Neural progenitor cell (in vitro differentiated cells): ENCODE measurements around the gene IGF1. TPM values are rescaled to one million over a fixed set of nuclear protein-coding genes. Genes with fewer than 3 reads are reported as not detected.

Experiments
- DNase-seq: peaks from one replicate; pipeline ENCODE4 v3.0.0-alpha.2; 2016; ENCODE audit warnings: low spot score
- H2AFZ ChIP-seq: fragments of 200-600 bp; sonication (generic); replicated peaks from 2 replicates; pipeline ENCODE4 v1.6.1; 2016; ENCODE audit warnings: antibody characterized with exemption
- H3F3A ChIP-seq: fragments of 200-600 bp; sonication (generic); 2 replicates; pipeline ENCODE4 v1.6.1; 2016; ENCODE audit warnings: antibody characterized with exemption, low read depth
- H3K27ac ChIP-seq: fragments of 200-600 bp; sonication (generic); 2 replicates; pipeline ENCODE4 v1.5.1; 2016; ENCODE audit warnings: mild to moderate bottlenecking
- H3K27me3 ChIP-seq: fragments of 200-600 bp; sonication (generic); 2 replicates; pipeline ENCODE4 v1.6.1; 2016; ENCODE audit warnings: mild to moderate bottlenecking, moderate library complexity
- H3K36me3 ChIP-seq: fragments of 200-600 bp; sonication (generic); 2 replicates; pipeline ENCODE4 v1.5.1; 2016
- H3K4me1 ChIP-seq: fragments of 200-600 bp; sonication (generic); 2 replicates; pipeline ENCODE4 v1.6.1; 2016; ENCODE audit warnings: mixed run types
- H3K4me2 ChIP-seq: fragments of 200-600 bp; sonication (generic); 2 replicates; pipeline ENCODE4 v1.6.1; 2016
- H3K4me3 ChIP-seq: fragments of 200-600 bp; sonication (generic); 2 replicates; pipeline ENCODE4 v1.5.1; 2016
- H3K79me2 ChIP-seq: fragments of 200-600 bp; sonication (generic); 2 replicates; pipeline ENCODE4 v1.6.1; 2016; ENCODE audit warnings: low read depth
- H3K9ac ChIP-seq: fragments of 200-600 bp; sonication (generic); 2 replicates; pipeline ENCODE4 v1.6.1; 2016
- H3K9me3 ChIP-seq: fragments of 200-600 bp; sonication (generic); 2 replicates; pipeline ENCODE4 v1.5.1; 2016; ENCODE audit warnings: low read depth
- H4K20me1 ChIP-seq: fragments of 200-600 bp; sonication (generic); 2 replicates; pipeline ENCODE4 v1.6.1; 2016; ENCODE audit warnings: low read depth
- H3K27ac Mint-ChIP-seq: 3 replicates; pipeline ENCODE4 v1.8.0; 2021; ENCODE audit warnings: mixed read lengths
- H3K27me3 Mint-ChIP-seq: 2 replicates; pipeline ENCODE4 v1.8.0; 2022; ENCODE audit warnings: low read depth, mild to moderate bottlenecking, inconsistent platforms, moderate library complexity, mixed read lengths; ENCODE audit not compliant: insufficient read depth
- H3K36me3 Mint-ChIP-seq: 3 replicates; pipeline ENCODE4 v1.8.0; 2021; ENCODE audit warnings: mixed read lengths
- H3K4me1 Mint-ChIP-seq: 3 replicates; pipeline ENCODE4 v1.8.0; 2021; ENCODE audit warnings: mixed read lengths
- H3K4me3 Mint-ChIP-seq: 3 replicates; pipeline ENCODE4 v1.8.0; 2021; ENCODE audit warnings: mild to moderate bottlenecking, moderate library complexity, mixed read lengths
- H3K9me3 Mint-ChIP-seq: 3 replicates; pipeline ENCODE4 v1.8.0; 2020; ENCODE audit warnings: mixed read lengths
- CTCF ChIP-seq: fragments of 200-600 bp; sonication (generic); IDR thresholded peaks from 2 replicates; pipeline ENCODE4 v1.5.1; 2017; ENCODE audit warnings: antibody characterized with exemption, mild to moderate bottlenecking
- EZH2 ChIP-seq: fragments of 200-600 bp; sonication (generic); IDR thresholded peaks from 2 replicates; pipeline ENCODE4 v1.6.1; 2017; ENCODE audit warnings: antibody characterized with exemption, mild to moderate bottlenecking, moderate library complexity
- EZH2phosphoT487 ChIP-seq: fragments of 200-600 bp; sonication (generic); IDR thresholded peaks from 2 replicates; pipeline ENCODE4 v1.6.1; 2017; ENCODE audit warnings: antibody characterized with exemption
- total RNA-seq: library from RNA; depleted of rRNA; stranded (reverse); fragments of >200 nt; gene quantifications from 2 replicates; pipeline ENCODE4 v1.2.3, GENCODE V29; 2015; ENCODE audit warnings: low replicate concordance

Gene IGF1
- total RNA-seq, 1 donor from 2014 or later = not detected

GRCh38 chr12:102415515-102415914 lies 64.8 kb downstream of the IGF1 start:
- Mint-ChIP-seq H3K4me1 (no peaks in the 10 kb centered on the region), H3K4me3 (no peak overlapping the region), H3K27me3 (no peaks in the 10 kb centered on the region), H3K36me3 (no peaks in the 10 kb centered on the region), H3K27ac (no peak overlapping the region), H3K9me3 (no peaks in the 10 kb centered on the region)
- no peak overlapping the region for H3K27ac ChIP-seq
- H3K36me3 ChIP-seq = no peaks in the 10 kb centered on the region
- H3K4me2 ChIP-seq = no peak overlapping the region
- H3F3A ChIP-seq = no peaks in the 10 kb centered on the region
- no peak overlapping the region for H3K9ac ChIP-seq
- H3K4me1 ChIP-seq = no peaks in the 10 kb centered on the region
- TF ChIP-seq EZH2 (no peak), CTCF (no peak), EZH2phosphoT487 (no peak)
- H3K4me3 ChIP-seq = no peak overlapping the region
- no peaks in the 10 kb centered on the region for H3K27me3 ChIP-seq
- no peaks in the 10 kb centered on the region for H3K79me2 ChIP-seq
- no peaks in the 10 kb centered on the region for H3K9me3 ChIP-seq
- no peak overlapping the region for H2AFZ ChIP-seq
- H4K20me1 ChIP-seq = no peaks in the 10 kb centered on the region
- DNase-seq = no peak

GRCh38 chr12:102413396-102413795 lies 67.0 kb downstream of the IGF1 start:
- H2AFZ ChIP-seq = no peak overlapping the region
- H3K9ac ChIP-seq = no peak overlapping the region
- no peak overlapping the region for H3K4me3 ChIP-seq
- no peak for TF ChIP-seq CTCF
- no peak for TF ChIP-seq EZH2phosphoT487
- TF ChIP-seq EZH2 = no peak
- no peaks in the 10 kb centered on the region for H3K9me3 ChIP-seq
- H3K4me2 ChIP-seq = no peak overlapping the region
- Mint-ChIP-seq H3K36me3 (no peaks in the 10 kb centered on the region), H3K27me3 (peaks cover 3% of the 10 kb centered on the region), H3K9me3 (no peaks in the 10 kb centered on the region), H3K27ac (no peak overlapping the region), H3K4me1 (no peaks in the 10 kb centered on the region), H3K4me3 (no peak overlapping the region)
- no peaks in the 10 kb centered on the region for H3F3A ChIP-seq
- H4K20me1 ChIP-seq = no peaks in the 10 kb centered on the region
- H3K27ac ChIP-seq = no peak overlapping the region
- no peaks in the 10 kb centered on the region for H3K36me3 ChIP-seq
- H3K79me2 ChIP-seq = no peaks in the 10 kb centered on the region
- H3K4me1 ChIP-seq = no peaks in the 10 kb centered on the region
- no peaks in the 10 kb centered on the region for H3K27me3 ChIP-seq
- no peak for DNase-seq

- H3K4me1 Mint-ChIP-seq = no peaks in the 10 kb centered on the region
- Histone ChIP-seq H3K79me2 (no peaks in the 10 kb centered on the region), H4K20me1 (no peaks in the 10 kb centered on the region), H3F3A (no peaks in the 10 kb centered on the region), H3K27ac (no peak overlapping the region), H3K9ac (no peak overlapping the region), H3K4me1 (peaks cover 3% of the 10 kb centered on the region), H3K9me3 (no peaks in the 10 kb centered on the region), H3K4me3 (no peak overlapping the region), H2AFZ (no peak overlapping the region), H3K27me3 (no peaks in the 10 kb centered on the region), H3K36me3 (no peaks in the 10 kb centered on the region), H3K4me2 (no peak overlapping the region)
- peaks cover 3% of the 10 kb centered on the region for H3K27me3 Mint-ChIP-seq
- H3K9me3 Mint-ChIP-seq = no peaks in the 10 kb centered on the region
- no peak overlapping the region for H3K4me3 Mint-ChIP-seq
- no peak for DNase-seq
- TF ChIP-seq CTCF = no peak
- TF ChIP-seq EZH2 = no peak
- TF ChIP-seq EZH2phosphoT487 = no peak
- no peak overlapping the region for H3K27ac Mint-ChIP-seq
- no peaks in the 10 kb centered on the region for H3K36me3 Mint-ChIP-seq
Measured at GRCh38 chr12:102410511-102410910, 69.9 kb downstream of the IGF1 start.
